Transverse colon (tissue), 4 donors: Measurements from ENCODE around the gene NLRX1. TPM values are rescaled to one million over a fixed set of nuclear protein-coding genes. Genes with fewer than 3 reads are reported as not detected.

ENCODE experiments used
- DNase-seq: peaks from one replicate; pipeline ENCODE4 v3.0.0-alpha.2; 2019
- H3K27ac ChIP-seq, 4 donors: fragments of 200-600 bp; sonication (generic); 2 replicates each; pipeline ENCODE4 v1.5.1; 2016 to 2018; ENCODE audit warnings: inconsistent platforms in 4 of 4
- H3K27me3 ChIP-seq: fragments of 200-600 bp; sonication (generic); 2 replicates; pipeline ENCODE4 v1.5.1; 2017; ENCODE audit warnings: inconsistent platforms
- H3K36me3 ChIP-seq, 4 donors: fragments of 200-600 bp; sonication (generic); 2 replicates each; pipeline ENCODE4 v1.5.1; 2017 to 2019; ENCODE audit warnings: inconsistent platforms in 4 of 4
- H3K4me1 ChIP-seq, 4 donors: fragments of 200-600 bp; sonication (generic); 2 replicates each; pipeline ENCODE4 v1.5.1; 2017 to 2020; ENCODE audit warnings: inconsistent platforms in 4 of 4
- H3K4me3 ChIP-seq, 4 donors: fragments of 200-600 bp; sonication (generic); 1 replicate in 1 of 4; 2 replicates in 3 of 4; pipeline versions ENCODE4 v1.5.1 to v1.6.1; 2017 to 2019; ENCODE audit warnings: inconsistent platforms in 4 of 4
- H3K9me3 ChIP-seq, 2 donors: fragments of 200-600 bp; sonication (generic); 2 replicates each; pipeline ENCODE4 v1.5.1; 2017 to 2019; ENCODE audit warnings: inconsistent platforms in 2 of 2
- CTCF ChIP-seq, 5 experiments: fragments of 200-600 bp in 3 of 5; fragments of 450-650 bp in 2 of 5; sonication (generic) in 3 of 5; IDR thresholded peaks; 1 replicate in 2 of 5; 2 replicates in 3 of 5; pipeline ENCODE4 v1.5.1; 2016 to 2017; ENCODE audit warnings: antibody characterized with exemption in 5 of 5, inconsistent platforms in 3 of 5, mild to moderate bottlenecking in 2 of 5, moderate library complexity in 1 of 5
- EP300 ChIP-seq: sonication (generic); formaldehyde crosslinking; IDR thresholded peaks from one replicate; pipeline ENCODE4 v1.6.1; 2017; ENCODE audit warnings: antibody characterized with exemption, low read depth
- POLR2A ChIP-seq: fragments of 450-650 bp; IDR thresholded peaks from one replicate; pipeline ENCODE4 v1.6.1; 2016; ENCODE audit warnings: antibody characterized with exemption, mild to moderate bottlenecking, moderate library complexity
- POLR2AphosphoS5 ChIP-seq, 3 donors: sonication (generic); formaldehyde crosslinking; IDR thresholded peaks; one replicate each; pipeline ENCODE4 v1.6.1; 2016; ENCODE audit warnings: antibody characterized with exemption in 3 of 3
- WGBS, 2 donors: methylation state at CpG; one replicate each; pipeline ENCODE4 v1.1.5; 2018; ENCODE audit warnings: low coverage in 1 of 2; 5-methylcytosine and 5-hydroxymethylcytosine counted together
- in situ Hi-C, 4 donors: fragments of 200-750 bp; cut with MboI; loops; one replicate each; pipeline versions ENCODE4 v1.15.0 to v1.15.1; 2017; ENCODE audit warnings: low sequenced_read_pairs in 3 of 4, low pct_ligation_motif_present in 1 of 4, low pct_unique_long_range_greater_than_20kb in 1 of 4
- intact Hi-C: fragments of 100-400 bp; cut with DNase I; formaldehyde crosslinking; loops from one replicate; pipeline ENCODE4 v1.15.1; 2023; ENCODE audit warnings: low total_unique reads
- total RNA-seq, 4 donors: library from RNA; depleted of rRNA; stranded (reverse); fragments of >200 nt; gene quantifications; one replicate each; pipeline ENCODE4 v1.1.0, GENCODE V29; 2016

Gene NLRX1
- total RNA-seq, 4 donors from 2014 or later = 16.4 to 30.1 (median 18.2) TPM

GRCh38 chr11:119207415-119207960 is 39.0 kb downstream of the NLRX1 start:
- Histone ChIP-seq H3K27me3 (no peaks in the 10 kb centered on the region), H3K36me3 (no peaks in the 10 kb centered on the region), H3K4me1 (peaks cover 2 to 26% (median 11%) of the 10 kb centered on the region in 4 donors), H3K9me3 (no peaks in the 10 kb centered on the region), H3K27ac (peak overlapping the region; percentile 92 to 96 (median 94)), H3K4me3 (peak overlapping the region in 3 of 4 donors; percentile 61 to 86 (median 85))
- DNase-seq = no peak
- in situ Hi-C loops = no loop called here
- WGBS, 2 donors = 25 to 33% methylated on average over 11 of the region's 11 CpGs
- intact Hi-C loops = loop anchor here (5.0 kb wide), 1 partner anchor 115 kb away; no protein-coding TSS in a partner anchor
- TF ChIP-seq POLR2AphosphoS5 (IDR thresholded peaks at IDR 0.05) = no peak
- no peak for TF ChIP-seq CTCF (IDR thresholded peaks at IDR 0.05)
- TF ChIP-seq EP300 = no peak
- no peak for TF ChIP-seq POLR2A

GRCh38 chr11:119209186-119209585 is 40.7 kb downstream of the NLRX1 start:
- in situ Hi-C loops = no loop called here
- Histone ChIP-seq H3K27me3 (no peaks in the 10 kb centered on the region), H3K27ac (no peak overlapping the region), H3K36me3 (no peaks in the 10 kb centered on the region), H3K9me3 (no peaks in the 10 kb centered on the region), H3K4me3 (no peak overlapping the region), H3K4me1 (peaks cover 2 to 26% (median 11%) of the 10 kb centered on the region in 4 donors)
- TF ChIP-seq POLR2A = no peak
- TF ChIP-seq CTCF (IDR thresholded peaks at IDR 0.05) = no peak
- no peak for TF ChIP-seq POLR2AphosphoS5 (IDR thresholded peaks at IDR 0.05)
- no peak for TF ChIP-seq EP300
- WGBS, 2 donors = 82 to 90% methylated on average over 4 to 7 of the region's 7 CpGs
- intact Hi-C loops = loop anchor here (5.0 kb wide), 1 partner anchor 113 kb away; no protein-coding TSS in a partner anchor
- DNase-seq = no peak

GRCh38 chr11:119210050-119210449 is 41.5 kb downstream of the NLRX1 start:
- Histone ChIP-seq H3K4me3 (no peak overlapping the region), H3K9me3 (no peaks in the 10 kb centered on the region), H3K4me1 (peaks cover 2 to 24% (median 11%) of the 10 kb centered on the region in 4 donors), H3K36me3 (no peaks in the 10 kb centered on the region), H3K27me3 (no peaks in the 10 kb centered on the region), H3K27ac (no peak overlapping the region)
- in situ Hi-C loops (no loop called here), intact Hi-C loops (loop anchor here (10.0 kb wide), 1 partner anchor 75 kb away; no protein-coding TSS in a partner anchor)
- TF ChIP-seq CTCF (IDR thresholded peaks at IDR 0.05) = no peak
- TF ChIP-seq POLR2A = no peak
- TF ChIP-seq POLR2AphosphoS5 (IDR thresholded peaks at IDR 0.05) = no peak
- 78 to 79% methylated on average over 3 of the region's 3 CpGs for whole genome bisulfite sequencing, 2 donors
- DNase-seq = no peak

GRCh38 chr11:119218141-119218878 is 49.8 kb downstream of the NLRX1 start:
- Histone ChIP-seq H3K4me3 (no peak overlapping the region), H3K27me3 (no peaks in the 10 kb centered on the region), H3K36me3 (no peaks in the 10 kb centered on the region), H3K9me3 (no peaks in the 10 kb centered on the region), H3K4me1 (peaks cover 0 to 13% (median 7%) of the 10 kb centered on the region in 4 donors), H3K27ac (no peak overlapping the region)
- in situ Hi-C loops = no loop called here
- DNase-seq = no peak
- 86 to 89% methylated on average over 6 to 8 of the region's 8 CpGs for WGBS, 2 donors
- intact Hi-C loops = loop anchor here (10.0 kb wide), 1 partner anchor 66 kb away; no protein-coding TSS in a partner anchor
- TF ChIP-seq POLR2AphosphoS5 (IDR thresholded peaks at IDR 0.05) = no peak
- no peak for TF ChIP-seq EP300
